ENCODE data around the gene SRGAP3. TPM values are rescaled to one million over a fixed set of nuclear protein-coding genes. Genes with fewer than 3 reads are reported as not detected.

The SRGAP3 gene
- total RNA-seq, 2 experiments from 2014 or later: 1.8 to 2.5 TPM

GRCh38 chr3:9078561-9079240 lies 170.7 kb downstream of the SRGAP3 start:
- intact Hi-C loops (cut with micrococcal nuclease): no loop called here
- ATAC-seq (no peak), DNase-seq (peak; percentile 11)
- ChIA-PET CTCF (interaction anchor here (0.9 kb wide), 1 partner anchor 10 kb away, joined by 3 read pairs; no protein-coding TSS in a partner anchor), POLR2A (no interaction called here)
- no peaks in the 10 kb centered on the region for H3K4me1 Mint-ChIP-seq (ENCODE audit: low read depth)
- H3K9me3 Mint-ChIP-seq: no peaks in the 10 kb centered on the region
- no peak overlapping the region for H3K4me3 Mint-ChIP-seq
- H3K27me3 Mint-ChIP-seq: no peaks in the 10 kb centered on the region
- no peak for TF ChIP-seq CTCF (IDR thresholded peaks at IDR 0.05)
- no peaks in the 10 kb centered on the region for H3K36me3 Mint-ChIP-seq (ENCODE audit: low read depth)
- H3K27ac Mint-ChIP-seq: no peak overlapping the region

- POLR2A ChIA-PET: interaction anchor here (0.6 kb wide), 1 partner anchor 17 kb away, joined by 3 read pairs; no protein-coding TSS in a partner anchor
- CTCF ChIA-PET: no interaction called here
- intact Hi-C loops (cut with micrococcal nuclease): no loop called here
- no peak for ATAC-seq
- Mint-ChIP-seq H3K4me3 (no peak overlapping the region), H3K27ac (no peak overlapping the region), H3K27me3 (no peaks in the 10 kb centered on the region), H3K4me1 (ENCODE audit: low read depth) (no peaks in the 10 kb centered on the region), H3K9me3 (no peaks in the 10 kb centered on the region), H3K36me3 (ENCODE audit: low read depth) (no peaks in the 10 kb centered on the region)
- TF ChIP-seq CTCF (IDR thresholded peaks at IDR 0.05): no peak
- DNase-seq: no peak
Observed at GRCh38 chr3:9077029-9077428, 172.4 kb downstream of the SRGAP3 start.

- CTCF ChIA-PET: no interaction called here
- DNase-seq (no peak), ATAC-seq (no peak)
- H3K4me3 Mint-ChIP-seq: no peak overlapping the region
- no peaks in the 10 kb centered on the region for H3K36me3 Mint-ChIP-seq (ENCODE audit: low read depth)
- no peaks in the 10 kb centered on the region for H3K4me1 Mint-ChIP-seq (ENCODE audit: low read depth)
- TF ChIP-seq CTCF (IDR thresholded peaks at IDR 0.05): no peak
- H3K27me3 Mint-ChIP-seq: no peaks in the 10 kb centered on the region
- H3K9me3 Mint-ChIP-seq: no peaks in the 10 kb centered on the region
- POLR2A ChIA-PET: no interaction called here
- intact Hi-C loops (cut with micrococcal nuclease): no loop called here
- H3K27ac Mint-ChIP-seq: no peak overlapping the region
Observed at GRCh38 chr3:9075762-9076161, 173.7 kb downstream of the SRGAP3 start.

GRCh38 chr3:9074079-9074478 lies 175.4 kb downstream of the SRGAP3 start:
- CTCF ChIA-PET: no interaction called here

More at GRCh38 chr3:9074079-9074478, 175.4 kb downstream of the SRGAP3 start:
- no peaks in the 10 kb centered on the region for H3K4me1 Mint-ChIP-seq (ENCODE audit: low read depth)
- H3K36me3 Mint-ChIP-seq (ENCODE audit: low read depth): no peaks in the 10 kb centered on the region
- POLR2A ChIA-PET: no interaction called here
- DNase-seq (no peak), ATAC-seq (no peak)
- H3K4me3 Mint-ChIP-seq: no peak overlapping the region
- no peak overlapping the region for H3K27ac Mint-ChIP-seq
- intact Hi-C loops (cut with micrococcal nuclease): no loop called here
- H3K27me3 Mint-ChIP-seq: no peaks in the 10 kb centered on the region
- no peaks in the 10 kb centered on the region for H3K9me3 Mint-ChIP-seq
- TF ChIP-seq CTCF (IDR thresholded peaks at IDR 0.05): no peak

All from activated CD8-positive, alpha-beta T cell treated with anti-CD3 and anti-CD28 coated beads for 36 hours (primary cell).